K562 treated with DMSO at 1 percent for 48 hours (cell line): ENCODE measurements around the gene AP2S1. TPM values are rescaled to one million over a fixed set of nuclear protein-coding genes. Genes with fewer than 3 reads are reported as not detected.

Experiments used
- total RNA-seq: library from RNA; unstranded; fragments of 300-600 nt; gene quantifications from 2 replicates; pipeline ENCODE4 v1.2.3, GENCODE V29; 2022; ENCODE audit warnings: low replicate concordance; ENCODE audit errors: extremely low read depth

AP2S1 gene
- not detected in 2 replicates for total RNA-seq

DNA sequence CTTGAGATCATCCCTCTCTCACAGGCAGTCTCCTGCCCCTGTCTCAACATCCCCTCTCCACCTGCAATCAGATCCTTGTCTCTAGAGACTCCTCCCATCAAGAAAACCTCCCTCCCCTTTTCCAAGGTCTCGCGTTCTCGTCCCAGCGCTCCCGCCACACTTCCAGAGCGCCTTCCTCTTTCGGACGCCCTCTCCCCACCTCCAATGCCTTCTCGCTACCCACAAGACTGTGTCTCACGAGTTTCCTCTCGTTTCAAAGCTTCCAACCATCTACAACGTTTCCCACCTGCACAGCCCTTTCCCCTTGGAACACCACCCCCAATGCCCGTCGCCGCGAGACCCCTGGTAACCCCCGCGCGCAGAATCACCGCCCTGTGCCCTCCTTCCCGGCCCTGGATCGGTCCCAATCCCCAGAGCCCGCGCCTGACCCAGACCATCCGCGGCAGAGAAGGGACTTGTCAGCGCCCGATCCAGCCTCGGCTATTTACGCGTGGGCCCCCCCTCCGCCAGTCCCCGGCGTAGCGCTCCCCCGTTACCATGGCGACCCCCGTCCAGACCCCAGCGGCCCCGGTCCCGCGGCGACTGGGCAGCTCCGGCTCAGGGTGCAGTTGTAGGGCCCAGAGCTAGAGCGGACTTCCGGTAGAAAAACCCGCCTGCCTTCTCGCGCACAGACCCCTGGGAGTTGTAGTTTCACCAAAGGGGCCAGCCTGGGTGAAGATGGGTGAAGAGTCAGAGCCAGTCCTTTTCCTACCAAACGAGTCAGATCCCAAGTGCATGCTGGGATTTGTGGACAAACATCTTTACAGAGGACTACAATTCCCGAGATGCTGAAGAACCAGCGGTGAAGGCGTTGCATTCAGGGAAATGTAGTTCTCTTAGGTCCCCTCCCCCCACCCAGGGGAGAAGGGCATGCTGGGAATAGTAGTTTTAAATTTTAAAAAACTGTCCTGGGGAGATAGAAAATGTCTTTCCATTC, at the start of gene AP2S1:
Gene AP2S1, minus strand, starts transcription at position 619 of the 976 bp plus-strand sequence. Its CDS starts 80 bp downstream, at position 539.

GRCh38 chr19:46860846-46861690, 10.4 kb upstream of the AP2S1 start, which contains the start of gene ARHGAP35:
TSS of gene ARHGAP35 (plus strand) at chr19:46860997. CDS start at chr19:46918676, 57,679 bp downstream.

GRCh38 chr19:46788262-46788967, 62.2 kb downstream of the AP2S1 start, which contains the start of gene SLC1A5:
TSS of gene SLC1A5 (minus strand) at chr19:46788594. CDS start at chr19:46787965, 629 bp downstream.

Other genes starting within 250 kb of the AP2S1 start
- gene CALM3, start 249.5 kb downstream of the AP2S1 start, total RNA-seq = 341 TPM in 1 of 2 replicates, not detected in the other
- not detected in 2 replicates for gene PTGIR, start 225.8 kb downstream of the AP2S1 start, total RNA-seq
- gene GNG8, start 214.6 kb downstream of the AP2S1 start, total RNA-seq = not detected in 2 replicates
- not detected in 2 replicates for gene DACT3, start 189.7 kb downstream of the AP2S1 start, total RNA-seq
- gene PRKD2, start 133.7 kb downstream of the AP2S1 start, total RNA-seq = not detected in 2 replicates
- gene FKRP, start 104.8 kb downstream of the AP2S1 start, total RNA-seq = not detected in 2 replicates
- not detected in 2 replicates for gene STRN4, start 104.4 kb downstream of the AP2S1 start, total RNA-seq
- 457 TPM in 1 of 2 replicates, not detected in the other for gene SLC1A5, start 62.3 kb downstream of the AP2S1 start, total RNA-seq
- gene ARHGAP35, start 10.2 kb upstream of the AP2S1 start, total RNA-seq = not detected in 2 replicates
- gene NPAS1, start 169.0 kb upstream of the AP2S1 start, total RNA-seq = not detected in 2 replicates
- gene TMEM160, start 197.8 kb upstream of the AP2S1 start, total RNA-seq = not detected in 2 replicates